Kidney glomerular epithelial cell (primary cell): ENCODE measurements around the gene WIPF1.

ENCODE experiments used
- DNase-seq: peaks from one replicate; lab custom pipeline; 2025; lab: John Stamatoyannopoulos, UW

WIPF1 gene

GRCh38 chr2:174535757-174536703 is 61.6 kb downstream of the WIPF1 start:
- DNase-seq = no peak

- DNase-seq = no peak
These were observed 62.5 kb downstream of the WIPF1 start for GRCh38 chr2:174535083-174535482.

GRCh38 chr2:174529916-174530315 is 67.7 kb downstream of the WIPF1 start:
- no peak for DNase-seq

- DNase-seq = no peak
These were observed 69.6 kb downstream of the WIPF1 start for GRCh38 chr2:174527959-174528358.

GRCh38 chr2:174527101-174527721 is 70.4 kb downstream of the WIPF1 start:
- no peak for DNase-seq

- DNase-seq = no peak
These were observed 73.1 kb downstream of the WIPF1 start for GRCh38 chr2:174524527-174524926.

GRCh38 chr2:174522553-174522952 is 75.1 kb downstream of the WIPF1 start:
- no peak for DNase-seq

GRCh38 chr2:174518395-174518794 is 79.2 kb downstream of the WIPF1 start:
- no peak for DNase-seq

GRCh38 chr2:174516501-174517378 is 80.9 kb downstream of the WIPF1 start:
- DNase-seq = no peak

GRCh38 chr2:174512345-174512744 is 85.3 kb downstream of the WIPF1 start:
- DNase-seq = no peak

- DNase-seq = no peak
These were observed 85.9 kb downstream of the WIPF1 start for GRCh38 chr2:174511580-174512260.

- no peak for DNase-seq
These were observed 86.9 kb downstream of the WIPF1 start for GRCh38 chr2:174510583-174511189.
